Osteoblast (primary cell): Measurements from ENCODE around the gene FAT4. TPM values are rescaled to one million over a fixed set of nuclear protein-coding genes. Genes with fewer than 3 reads are reported as not detected.
A peak's percentile ranks its signal among the peaks of the same experiment; 100 is the strongest.

Source experiments
- DNase-seq: peaks from one replicate; pipeline ENCODE4 v3.0.0; 2011; ENCODE audit warnings: low spot score, mixed read lengths; ENCODE audit not compliant: insufficient read length; ENCODE audit errors: missing footprints
- H2AFZ ChIP-seq: 2 replicates; pipeline ENCODE4 v1.6.0; 2011; ENCODE audit warnings: mild to moderate bottlenecking, low read length
- H3K27ac ChIP-seq: 2 replicates; pipeline ENCODE4 v1.5.1; 2011; ENCODE audit warnings: mild to moderate bottlenecking, low read depth, low read length, moderate library complexity
- H3K27me3 ChIP-seq: 2 replicates; pipeline ENCODE4 v1.6.0; 2012; ENCODE audit warnings: mild to moderate bottlenecking, control low read depth, inconsistent platforms, low read length, moderate library complexity; ENCODE audit not compliant: insufficient read depth
- H3K36me3 ChIP-seq: 2 replicates; pipeline ENCODE4 v1.5.1; 2011; ENCODE audit warnings: mild to moderate bottlenecking, low read length, control low read depth, moderate library complexity; ENCODE audit not compliant: insufficient read depth
- H3K4me1 ChIP-seq: 2 replicates; pipeline ENCODE4 v1.5.1; 2011; ENCODE audit warnings: mild to moderate bottlenecking, low read length, control low read depth, moderate library complexity; ENCODE audit not compliant: insufficient read depth
- H3K4me2 ChIP-seq: 2 replicates; pipeline ENCODE4 v1.6.0; 2011; ENCODE audit warnings: mild to moderate bottlenecking, low read length; ENCODE audit not compliant: insufficient read depth
- H3K4me3 ChIP-seq: fragments of 200-600 bp; sonication (generic); 3 replicates; pipeline ENCODE4 v1.5.1; 2012; ENCODE audit warnings: mild to moderate bottlenecking, low read length, inconsistent platforms; ENCODE audit not compliant: insufficient read depth
- H3K79me2 ChIP-seq: 2 replicates; pipeline ENCODE4 v1.6.0; 2012; ENCODE audit warnings: mild to moderate bottlenecking, low read length, control low read depth, inconsistent platforms; ENCODE audit not compliant: insufficient read depth
- H3K9me3 ChIP-seq: 2 replicates; pipeline ENCODE4 v1.5.1; 2011; ENCODE audit warnings: low read depth, low read length, control low read depth
- H4K20me1 ChIP-seq: 2 replicates; pipeline ENCODE4 v1.6.0; 2012; ENCODE audit warnings: mild to moderate bottlenecking, low read length, control low read depth; ENCODE audit not compliant: insufficient read depth
- total RNA-seq: library from RNA; depleted of rRNA; stranded (reverse); fragments of >200 nt; gene quantifications from 2 replicates; pipeline ENCODE4 v1.2.3, GENCODE V29; 2012
- TF ChIP-seq, protein P1 (sequence below): IDR thresholded peaks from 2 replicates; pipeline ENCODE4 v1.5.1; 2011; ENCODE audit warnings: mild to moderate bottlenecking, low read depth, low read length, moderate library complexity; ENCODE audit errors: extremely low read depth

FAT4 gene
- total RNA-seq, 1 donor, result 27.9 TPM

DNA sequence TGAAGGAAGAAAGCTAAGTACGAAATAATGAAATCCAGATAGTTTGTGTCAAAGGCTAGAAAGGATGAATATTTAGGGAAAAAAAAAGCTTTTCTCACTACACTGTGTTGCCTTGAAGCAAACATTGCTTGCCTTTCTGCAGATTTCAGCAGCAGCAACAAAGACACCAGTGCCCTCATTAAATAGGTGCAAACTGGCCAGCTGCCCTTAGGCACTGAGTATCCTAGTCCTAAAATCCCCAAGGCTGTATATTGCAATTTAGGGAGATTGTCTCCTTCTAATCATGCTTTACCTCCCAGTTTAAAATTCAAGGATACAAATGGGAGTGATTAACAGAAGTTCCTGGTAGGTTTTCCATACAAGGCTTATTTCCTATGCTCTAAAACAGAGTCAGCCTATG lies 8.6 kb upstream of the FAT4 start:
- Histone ChIP-seq H3K9me3 (no peaks in the 10 kb centered on the region), H3K27ac (no peak overlapping the region), H3K79me2 (no peaks in the 10 kb centered on the region), H2AFZ (no peak overlapping the region), H3K4me1 (no peaks in the 10 kb centered on the region), H3K36me3 (no peaks in the 10 kb centered on the region), H3K27me3 (no peaks in the 10 kb centered on the region), H4K20me1 (no peaks in the 10 kb centered on the region), H3K4me3 (no peak overlapping the region), H3K4me2 (no peak overlapping the region)
- DNase-seq, result no peak
- TF ChIP-seq, protein P1, sequence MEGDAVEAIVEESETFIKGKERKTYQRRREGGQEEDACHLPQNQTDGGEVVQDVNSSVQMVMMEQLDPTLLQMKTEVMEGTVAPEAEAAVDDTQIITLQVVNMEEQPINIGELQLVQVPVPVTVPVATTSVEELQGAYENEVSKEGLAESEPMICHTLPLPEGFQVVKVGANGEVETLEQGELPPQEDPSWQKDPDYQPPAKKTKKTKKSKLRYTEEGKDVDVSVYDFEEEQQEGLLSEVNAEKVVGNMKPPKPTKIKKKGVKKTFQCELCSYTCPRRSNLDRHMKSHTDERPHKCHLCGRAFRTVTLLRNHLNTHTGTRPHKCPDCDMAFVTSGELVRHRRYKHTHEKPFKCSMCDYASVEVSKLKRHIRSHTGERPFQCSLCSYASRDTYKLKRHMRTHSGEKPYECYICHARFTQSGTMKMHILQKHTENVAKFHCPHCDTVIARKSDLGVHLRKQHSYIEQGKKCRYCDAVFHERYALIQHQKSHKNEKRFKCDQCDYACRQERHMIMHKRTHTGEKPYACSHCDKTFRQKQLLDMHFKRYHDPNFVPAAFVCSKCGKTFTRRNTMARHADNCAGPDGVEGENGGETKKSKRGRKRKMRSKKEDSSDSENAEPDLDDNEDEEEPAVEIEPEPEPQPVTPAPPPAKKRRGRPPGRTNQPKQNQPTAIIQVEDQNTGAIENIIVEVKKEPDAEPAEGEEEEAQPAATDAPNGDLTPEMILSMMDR, result no peak

DNA sequence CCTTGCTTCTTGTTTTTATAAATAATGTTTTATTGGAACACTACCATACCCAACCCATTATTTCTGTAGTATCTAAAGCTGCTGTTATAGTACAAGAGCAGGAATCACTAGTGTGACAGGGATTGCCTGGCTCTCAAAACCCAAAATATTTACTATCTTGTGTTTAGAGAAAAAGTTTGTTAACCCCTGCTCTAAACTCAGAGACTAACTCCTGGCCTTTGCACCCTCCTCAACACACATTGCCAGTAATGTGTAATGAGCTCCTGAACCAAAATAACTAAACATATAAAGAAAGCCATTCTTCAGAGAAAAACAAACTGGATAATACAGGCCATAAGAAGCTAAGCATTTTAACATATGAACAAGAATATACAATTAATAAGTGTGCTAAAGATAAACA lies 8.2 kb upstream of the FAT4 start:
- Histone ChIP-seq H4K20me1 (no peaks in the 10 kb centered on the region), H3K79me2 (no peaks in the 10 kb centered on the region), H3K4me2 (no peak overlapping the region), H3K4me1 (no peaks in the 10 kb centered on the region), H2AFZ (no peak overlapping the region), H3K27me3 (peaks cover under 1% of the 10 kb centered on the region), H3K36me3 (no peaks in the 10 kb centered on the region), H3K9me3 (no peaks in the 10 kb centered on the region), H3K4me3 (no peak overlapping the region), H3K27ac (no peak overlapping the region)
- TF ChIP-seq, protein P1, result no peak
- DNase-seq, result no peak

DNA sequence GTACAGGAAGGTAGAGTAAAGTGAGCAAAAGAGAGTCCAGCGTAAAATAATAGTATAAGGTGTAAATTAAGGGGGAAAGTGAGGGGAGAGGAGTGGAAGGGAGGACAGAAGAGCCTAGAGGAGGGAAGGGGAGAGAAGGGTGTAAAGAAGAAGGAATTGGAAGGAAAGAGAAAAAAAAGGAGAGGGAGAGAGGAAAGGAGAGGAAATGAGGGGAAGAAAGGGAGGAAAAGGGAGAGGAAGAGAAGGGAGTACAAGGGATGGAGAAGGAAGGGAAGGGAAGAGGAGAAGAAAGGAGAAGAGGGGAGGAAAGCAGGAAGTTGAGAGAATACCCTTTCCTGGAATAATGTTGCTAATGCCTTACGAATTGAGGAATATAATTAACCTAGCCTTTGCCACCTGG lies 3.3 kb upstream of the FAT4 start:
- Histone ChIP-seq H3K4me1 (peaks cover 10% of the 10 kb centered on the region), H3K27me3 (peaks cover 2% of the 10 kb centered on the region), H3K9me3 (no peaks in the 10 kb centered on the region), H3K4me2 (no peak overlapping the region), H3K27ac (no peak overlapping the region), H3K36me3 (no peaks in the 10 kb centered on the region), H3K4me3 (no peak overlapping the region), H2AFZ (no peak overlapping the region), H3K79me2 (peaks cover 2% of the 10 kb centered on the region), H4K20me1 (no peaks in the 10 kb centered on the region)
- TF ChIP-seq, protein P1, result no peak
- DNase-seq, result no peak

DNA sequence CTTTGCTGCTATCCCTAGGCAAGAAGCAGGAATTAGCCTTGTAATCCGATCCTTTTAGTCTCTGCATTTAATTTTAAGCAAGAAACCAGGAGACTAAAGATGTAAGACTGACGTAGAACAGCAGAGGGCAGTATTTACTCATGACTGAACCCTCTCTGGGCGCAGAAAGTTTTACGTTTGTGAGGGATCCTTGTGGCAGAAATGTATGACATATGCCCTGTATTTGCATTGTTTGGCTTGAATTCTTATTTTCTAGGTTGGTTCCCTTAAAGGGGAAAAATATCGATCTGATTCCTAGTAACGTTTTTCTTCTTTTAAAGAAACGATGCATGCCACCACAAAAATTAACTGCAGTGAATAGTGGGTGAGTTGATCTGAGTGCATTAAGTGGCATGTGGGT lies 1.3 kb upstream of the FAT4 start:
- H4K20me1 ChIP-seq, result peaks cover 2% of the 10 kb centered on the region
- H3K4me3 ChIP-seq, result no peak overlapping the region
- peaks cover 16% of the 10 kb centered on the region for H3K4me1 ChIP-seq
- H3K27ac ChIP-seq, result no peak overlapping the region
- H3K4me2 ChIP-seq, result peak overlapping the region; percentile 99
- H2AFZ ChIP-seq, result peak overlapping the region; percentile 7
- H3K27me3 ChIP-seq, result peaks cover 2% of the 10 kb centered on the region
- H3K36me3 ChIP-seq, result no peaks in the 10 kb centered on the region
- DNase-seq, result peak; percentile 89
- peaks cover 22% of the 10 kb centered on the region for H3K79me2 ChIP-seq
- H3K9me3 ChIP-seq, result no peaks in the 10 kb centered on the region
- TF ChIP-seq, protein P1, result peak; percentile 90
